B cell (primary cell): ENCODE measurements around the gene RAP1GAP. TPM values are rescaled to one million over a fixed set of nuclear protein-coding genes. Genes with fewer than 3 reads are reported as not detected.

Source experiments
- ATAC-seq: fragments of 200-7000 bp; cut with Tn5 transposase; one replicate; pipeline ENCODE4 v1.10.0; 2021; ENCODE audit warnings: low read depth, mild to moderate bottlenecking, moderate number of reproducible peaks, moderate library complexity
- CTCF ChIA-PET: fragments of 350-600 bp; sonication (Branson Sonifier 250); formaldehyde crosslinking; loops from one replicate; lab custom pipeline; 2021; ENCODE audit warnings: antibody characterized with exemption, inconsistent platforms; lab: Charles Lee
- POLR2A ChIA-PET: fragments of 350-600 bp; sonication (Branson Sonifier 250); formaldehyde crosslinking; loops from one replicate; lab custom pipeline; 2021; ENCODE audit warnings: antibody characterized with exemption; lab: Charles Lee
- DNase-seq: peaks from one replicate; pipeline ENCODE4 v3.0.0; 2013
- H2AFZ ChIP-seq: 2 replicates; pipeline ENCODE4 v1.6.1; 2012; ENCODE audit warnings: mild to moderate bottlenecking, low read depth, low read length; ENCODE audit not compliant: insufficient read depth, poor library complexity, severe bottlenecking
- H3K27ac ChIP-seq, 2 donors: 1 replicate in 1 of 2; 2 replicates in 1 of 2; pipeline ENCODE4 v1.5.1; 2012 to 2013; ENCODE audit warnings: low read length in 2 of 2, mild to moderate bottlenecking in 2 of 2, moderate library complexity in 1 of 2
- H3K27me3 ChIP-seq, 4 experiments: fragments of 200-600 bp in 1 of 4; sonication (generic) in 1 of 4; replicated peaks in 1 of 4; 1 replicate in 2 of 4; 2 replicates in 2 of 4; pipeline versions ENCODE4 v1.6.1 to v1.7.0; 2013 to 2016; ENCODE audit warnings: low read length in 3 of 4, mild to moderate bottlenecking in 2 of 4, mixed read lengths in 1 of 4, moderate library complexity in 1 of 4; ENCODE audit not compliant: insufficient read depth in 4 of 4, control insufficient read depth in 3 of 4; ENCODE audit errors: control extremely low read depth in 1 of 4
- H3K36me3 ChIP-seq, 2 experiments: replicated peaks in 1 of 2; 1 replicate in 1 of 2; 2 replicates in 1 of 2; pipeline versions ENCODE4 v1.6.1 to v1.7.1; 2013; ENCODE audit warnings: low read length in 1 of 2; ENCODE audit not compliant: insufficient read depth in 2 of 2, control insufficient read depth in 1 of 2; ENCODE audit errors: control extremely low read depth in 1 of 2, extremely low read depth in 1 of 2
- H3K4me1 ChIP-seq, 2 donors: fragments of 200-600 bp in 1 of 2; sonication (generic) in 1 of 2; 1 replicate in 1 of 2; 2 replicates in 1 of 2; pipeline versions ENCODE4 v1.5.1 to v1.6.1; 2013 to 2017; ENCODE audit warnings: low read length in 2 of 2; ENCODE audit not compliant: control insufficient read depth in 2 of 2, insufficient read depth in 2 of 2
- H3K4me2 ChIP-seq: replicated peaks from 2 replicates; pipeline ENCODE3; 2012; ENCODE audit warnings: mild to moderate bottlenecking, low read depth, low read length; ENCODE audit not compliant: poor library complexity, severe bottlenecking
- H3K4me3 ChIP-seq, 5 experiments: fragments of 200-600 bp in 1 of 5; sonication (generic) in 1 of 5; 1 replicate in 3 of 5; 2 replicates in 2 of 5; pipeline versions ENCODE4 v1.5.1 to v1.7.0; 2011 to 2016; ENCODE audit warnings: low read length in 4 of 5, mild to moderate bottlenecking in 4 of 5, low read depth in 2 of 5, control low read depth in 1 of 5, moderate library complexity in 1 of 5; ENCODE audit not compliant: insufficient read depth in 1 of 5; ENCODE audit errors: control extremely low read depth in 1 of 5, extremely low read depth in 1 of 5
- H3K79me2 ChIP-seq: fragments of 200-600 bp; sonication (generic); one replicate; pipeline ENCODE4 v1.6.0; 2016; ENCODE audit warnings: low read length; ENCODE audit not compliant: control insufficient read depth, insufficient read depth
- H3K9ac ChIP-seq: fragments of 200-600 bp; sonication (generic); 2 replicates; pipeline ENCODE4 v1.6.1; 2017; ENCODE audit warnings: mild to moderate bottlenecking, low read length, moderate library complexity
- H3K9me3 ChIP-seq, 3 donors: one replicate each; pipeline versions ENCODE4 v1.6.1 to v1.7.1; 2013; ENCODE audit warnings: low read length in 2 of 3; ENCODE audit not compliant: control insufficient read depth in 2 of 3, insufficient read depth in 1 of 3; ENCODE audit errors: control extremely low read depth in 1 of 3
- H4K20me1 ChIP-seq: 2 replicates; pipeline ENCODE4 v1.6.0; 2012; ENCODE audit warnings: mild to moderate bottlenecking, low read length; ENCODE audit not compliant: insufficient read depth, control insufficient read depth, poor library complexity, severe bottlenecking
- H3K27ac Mint-ChIP-seq: one replicate; pipeline ENCODE4 v1.8.0; 2021; ENCODE audit warnings: mixed read lengths
- H3K27me3 Mint-ChIP-seq: one replicate; pipeline ENCODE4 v1.8.0; 2021; ENCODE audit warnings: mixed read lengths
- H3K4me1 Mint-ChIP-seq: one replicate; pipeline ENCODE4 v1.8.0; 2021; ENCODE audit warnings: mixed read lengths
- H3K4me3 Mint-ChIP-seq: one replicate; pipeline ENCODE4 v1.8.0; 2021; ENCODE audit warnings: mixed read lengths
- H3K9me3 Mint-ChIP-seq: one replicate; pipeline ENCODE4 v1.8.0; 2022; ENCODE audit warnings: mixed read lengths; ENCODE audit not compliant: insufficient read depth
- CTCF ChIP-seq: fragments of 200-600 bp; IDR thresholded peaks from one replicate; pipeline ENCODE4 v1.8.0; 2022; ENCODE audit warnings: antibody characterized with exemption, mild to moderate bottlenecking
- EZH2 ChIP-seq: IDR thresholded peaks from 2 replicates; pipeline ENCODE4 v1.6.1; 2012; ENCODE audit warnings: borderline replicate concordance, low read depth, mild to moderate bottlenecking, moderate library complexity, low read length; ENCODE audit not compliant: insufficient read depth, poor library complexity, severe bottlenecking
- WGBS: methylation state at CpG from one replicate; pipeline ENCODE4 v1.1.5; 2013; ENCODE audit warnings: missing lambda C conversion rate; ENCODE audit not compliant: insufficient coverage; 5-methylcytosine and 5-hydroxymethylcytosine counted together
- intact Hi-C: fragments of 100-400 bp; cut with micrococcal nuclease; formaldehyde crosslinking; loops from one replicate; pipeline ENCODE4 v1.10.0; 2022
- polyA plus RNA-seq: library from polyadenylated mRNA; depleted of rRNA; stranded (reverse); fragments of >200 nt; gene quantifications from 2 replicates; pipeline ENCODE4 v1.2.3, GENCODE V29; 2012
- total RNA-seq, 2 donors: library from RNA; stranded (reverse); fragments of 120-200 nt in 1 of 2; gene quantifications; 1 replicate in 1 of 2; 2 replicates in 1 of 2; pipeline versions ENCODE4 v1.2.3 to v1.2.4, GENCODE V29; 2013 to 2022

Gene RAP1GAP
- total and polyA plus RNA-seq, 2 donors (not counting 1 experiment from before 2014, with no cell fraction given) = 0.07 to 0.09 TPM

GRCh38 chr1:21603177-21604138 lies 65.7 kb downstream of the RAP1GAP start:
- H3K4me3 Mint-ChIP-seq = no peak overlapping the region
- Histone ChIP-seq H3K4me2 (no peak overlapping the region), H3K4me1 (peaks cover 5 to 8% of the 10 kb centered on the region in 2 donors), H3K9ac (no peak overlapping the region), H3K27ac (no peak overlapping the region), H3K27me3 (no peaks in the 10 kb centered on the region), H3K79me2 (no peaks in the 10 kb centered on the region), H3K36me3 (no peaks in the 10 kb centered on the region), H4K20me1 (no peaks in the 10 kb centered on the region), H3K9me3 (no peaks in the 10 kb centered on the region), H2AFZ (no peak overlapping the region), H3K4me3 (no peak overlapping the region)
- no peak for TF ChIP-seq CTCF
- DNase-seq (no peak), ATAC-seq (no peak)
- CTCF ChIA-PET = no interaction called here
- H3K27me3 Mint-ChIP-seq = peaks cover 28% of the 10 kb centered on the region
- 95% methylated on average over 34 of the region's 39 CpGs for WGBS
- H3K27ac Mint-ChIP-seq = no peak overlapping the region
- intact Hi-C loops = no loop called here
- POLR2A ChIA-PET = no interaction called here
- H3K9me3 Mint-ChIP-seq = no peaks in the 10 kb centered on the region
- H3K4me1 Mint-ChIP-seq = peaks cover 18% of the 10 kb centered on the region

- Mint-ChIP-seq H3K4me1 (peaks cover under 1% of the 10 kb centered on the region), H3K27me3 (peaks cover 20% of the 10 kb centered on the region), H3K9me3 (no peaks in the 10 kb centered on the region), H3K4me3 (no peak overlapping the region), H3K27ac (no peak overlapping the region)
- DNase-seq = no peak
- H3K4me3 ChIP-seq = no peak overlapping the region
- ATAC-seq = no peak
- H3K27me3 ChIP-seq = no peaks in the 10 kb centered on the region
- TF ChIP-seq EZH2 (no peak), CTCF (no peak)
- no peak overlapping the region for H2AFZ ChIP-seq
- WGBS = 89% methylated on average over 29 of the region's 30 CpGs
- H3K36me3 ChIP-seq = no peaks in the 10 kb centered on the region
- ChIA-PET CTCF (no interaction called here), POLR2A (no interaction called here)
- H3K4me1 ChIP-seq = no peaks in the 10 kb centered on the region
- intact Hi-C loops = no loop called here
- H4K20me1 ChIP-seq = no peaks in the 10 kb centered on the region
- H3K9ac ChIP-seq = no peak overlapping the region
- no peaks in the 10 kb centered on the region for H3K9me3 ChIP-seq
- H3K4me2 ChIP-seq = no peak overlapping the region
- H3K79me2 ChIP-seq = no peaks in the 10 kb centered on the region
- no peak overlapping the region for H3K27ac ChIP-seq
Measured at GRCh38 chr1:21601278-21602048, 67.7 kb downstream of the RAP1GAP start.
